ENCODE data around the gene TNFRSF1A. TPM values are rescaled to one million over a fixed set of nuclear protein-coding genes. Genes with fewer than 3 reads are reported as not detected.
A peak's percentile ranks its signal among the peaks of the same experiment; 100 is the strongest.

The TNFRSF1A gene
- total RNA-seq, 1 donor from 2014 or later, result 185 TPM

DNA sequence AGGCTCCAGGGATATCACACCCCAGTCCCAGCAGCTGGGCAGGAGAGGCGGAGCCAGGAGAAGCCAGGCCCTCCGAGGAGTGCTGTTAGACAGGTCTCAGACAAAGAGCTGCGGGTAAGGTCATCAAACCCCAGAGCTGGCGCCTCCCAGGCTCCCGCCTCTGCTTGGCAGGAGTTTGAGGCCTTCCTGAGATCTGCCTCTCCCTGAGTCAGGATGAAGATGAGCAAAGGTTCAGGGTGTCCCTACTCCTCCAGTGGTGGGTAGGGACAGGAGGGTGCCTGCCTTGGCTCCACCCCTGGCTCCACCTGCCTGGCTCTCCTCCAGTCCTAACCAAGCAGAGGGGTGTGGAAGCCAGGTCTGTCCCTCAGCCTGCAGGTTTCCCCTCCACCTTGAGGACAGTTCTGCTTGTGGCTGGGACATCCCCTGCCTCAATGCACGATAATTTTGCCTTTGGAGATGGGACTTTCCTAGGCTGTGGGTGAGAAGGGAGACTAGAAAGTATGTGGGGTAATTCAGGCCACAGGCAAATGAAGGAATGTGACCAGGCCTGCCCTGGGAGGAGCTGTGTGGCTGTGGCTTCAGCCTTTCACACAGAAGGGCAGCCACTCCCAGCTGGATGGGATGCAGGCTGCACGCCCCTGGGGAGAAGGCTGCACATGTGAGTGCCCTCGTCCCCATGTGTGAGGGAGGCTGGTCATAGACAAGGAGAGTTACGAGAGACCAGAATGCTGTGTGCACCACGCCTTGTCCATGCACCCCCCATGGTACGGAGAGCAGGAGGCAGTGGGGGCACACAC is 29.1 kb downstream of the TNFRSF1A start:
- Histone ChIP-seq H3K4me1 (peaks cover 20% of the 10 kb centered on the region), H3K9me3 (no peaks in the 10 kb centered on the region), H3K4me3 (no peak overlapping the region), H3K27me3 (no peaks in the 10 kb centered on the region), H3K36me3 (no peaks in the 10 kb centered on the region), H3K27ac (peak overlapping the region; percentile 42)
- peak; percentile 82 for DNase-seq
- intact Hi-C loops (cut with DNase I), result no loop called here
- no peak for TF ChIP-seq CTCF (IDR thresholded peaks at IDR 0.05)
- peak; percentile 73 for ATAC-seq

DNA sequence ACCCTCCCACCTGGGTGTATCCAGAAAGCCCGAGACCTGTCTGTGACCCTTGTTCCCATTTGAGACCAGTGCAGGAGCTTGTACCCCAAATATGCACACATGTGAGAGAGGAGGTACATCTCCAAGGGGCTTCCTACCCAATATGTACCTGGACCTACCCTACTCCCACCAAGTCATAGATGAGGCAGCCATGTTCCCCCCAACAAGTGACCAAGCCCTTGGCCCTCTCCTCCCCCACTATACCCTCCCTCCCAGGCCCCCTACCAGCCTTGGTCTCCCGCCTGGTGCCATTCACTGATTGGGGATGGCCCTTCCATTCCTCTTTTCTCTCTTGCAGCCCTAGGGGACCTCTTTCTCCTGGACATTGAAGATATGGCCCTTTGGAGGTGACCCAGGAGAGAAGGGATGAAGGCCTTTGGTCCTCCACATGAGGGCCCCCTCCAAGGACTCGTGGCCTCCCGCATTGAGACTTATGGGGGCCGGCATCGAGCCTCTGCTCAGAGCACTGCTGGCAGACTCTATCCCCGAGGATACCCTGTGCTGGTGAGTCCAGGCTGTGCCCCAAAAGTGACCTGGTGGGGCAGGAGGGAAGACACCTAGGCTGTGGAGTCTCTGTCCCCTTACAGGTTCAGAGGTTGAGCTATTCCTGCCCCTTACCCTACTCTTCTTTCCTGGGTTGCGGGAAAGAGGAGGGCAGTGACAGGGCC is 29.9 kb downstream of the TNFRSF1A start:
- H3K27me3 ChIP-seq, result no peaks in the 10 kb centered on the region
- ATAC-seq (no peak), DNase-seq (no peak)
- peaks cover 22% of the 10 kb centered on the region for H3K4me1 ChIP-seq
- H3K36me3 ChIP-seq, result no peaks in the 10 kb centered on the region
- no peak overlapping the region for H3K4me3 ChIP-seq
- no peak for TF ChIP-seq CTCF (IDR thresholded peaks at IDR 0.05)
- no peak overlapping the region for H3K27ac ChIP-seq
- intact Hi-C loops (cut with DNase I), result no loop called here
- no peaks in the 10 kb centered on the region for H3K9me3 ChIP-seq

DNA sequence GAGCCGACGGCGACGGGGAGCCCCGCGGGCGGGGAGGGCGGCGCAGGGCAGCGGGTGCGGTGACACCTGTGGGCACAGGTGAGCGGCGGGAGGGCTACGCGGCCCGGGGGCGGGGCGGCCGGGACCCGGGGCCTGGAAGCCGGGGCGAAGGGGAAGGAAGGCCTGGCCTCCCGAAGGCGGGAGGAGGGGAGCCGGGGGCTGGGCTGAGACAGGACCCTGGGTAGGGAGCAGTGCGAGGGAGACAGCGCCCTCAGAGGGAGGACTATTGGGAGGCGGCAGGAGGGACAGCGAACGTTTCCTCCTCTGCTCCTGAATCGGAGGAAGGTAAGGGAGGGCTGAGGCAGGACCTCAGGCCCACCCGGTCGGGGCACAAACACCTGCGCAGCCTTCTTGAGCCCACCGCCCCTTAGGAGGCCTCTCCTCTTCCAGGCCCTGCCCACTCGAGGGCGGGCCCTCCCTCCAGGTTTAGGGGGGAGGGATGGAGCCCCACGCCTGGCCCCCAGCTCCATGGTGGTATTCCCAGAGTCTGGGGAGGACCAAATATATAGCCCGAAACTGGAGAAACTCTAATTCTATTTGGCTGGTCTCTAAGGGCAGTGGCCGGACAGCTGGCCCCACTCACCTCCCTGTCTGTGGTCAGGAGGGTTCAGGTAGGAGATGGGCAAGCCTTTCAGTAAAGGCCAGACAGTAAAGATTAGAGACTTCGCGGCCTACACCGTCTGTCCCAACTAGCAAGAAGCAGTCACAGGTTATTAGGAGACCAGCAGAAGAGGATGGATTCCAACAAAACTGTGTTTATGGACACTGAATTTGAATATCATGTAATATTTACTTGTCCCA is 30.9 kb downstream of the TNFRSF1A start:
- Histone ChIP-seq H3K27ac (no peak overlapping the region), H3K27me3 (no peaks in the 10 kb centered on the region), H3K4me1 (peaks cover 23% of the 10 kb centered on the region), H3K36me3 (no peaks in the 10 kb centered on the region), H3K4me3 (peak overlapping the region; percentile 40), H3K9me3 (no peaks in the 10 kb centered on the region)
- no peak for TF ChIP-seq CTCF (IDR thresholded peaks at IDR 0.05)
- DNase-seq (no peak), ATAC-seq (no peak)
- intact Hi-C loops (cut with DNase I), result no loop called here

GRCh38 chr12:6307529-6307928 is 34.3 kb downstream of the TNFRSF1A start:
- ATAC-seq, result peak; percentile 46
- H3K4me3 ChIP-seq, result no peak overlapping the region
- intact Hi-C loops (cut with DNase I), result no loop called here
- H3K9me3 ChIP-seq, result no peaks in the 10 kb centered on the region
- H3K27me3 ChIP-seq, result no peaks in the 10 kb centered on the region
- no peaks in the 10 kb centered on the region for H3K36me3 ChIP-seq
- H3K4me1 ChIP-seq, result peaks cover 14% of the 10 kb centered on the region
- TF ChIP-seq CTCF (IDR thresholded peaks at IDR 0.05), result no peak
- no peak overlapping the region for H3K27ac ChIP-seq
- no peak for DNase-seq

- Histone ChIP-seq H3K36me3 (no peaks in the 10 kb centered on the region), H3K4me3 (no peak overlapping the region), H3K27ac (no peak overlapping the region), H3K27me3 (no peaks in the 10 kb centered on the region), H3K4me1 (peaks cover 8% of the 10 kb centered on the region), H3K9me3 (no peaks in the 10 kb centered on the region)
- DNase-seq, result no peak
- intact Hi-C loops (cut with DNase I), result no loop called here
- ATAC-seq, result no peak
- TF ChIP-seq CTCF (IDR thresholded peaks at IDR 0.05), result no peak
Measured at GRCh38 chr12:6306599-6307220, 35.2 kb downstream of the TNFRSF1A start.
